A549 (cell line): ENCODE measurements around the gene ROR1.

Source experiments
- BHLHE40 ChIP-seq: IDR thresholded peaks from 2 replicates; pipeline ENCODE4 v1.6.1; 2012; ENCODE audit warnings: low read depth, low read length, inconsistent platforms
- CEBPB ChIP-seq, 2 experiments: fragments of >200 bp in 1 of 2; sonication (Bioruptor Twin) in 1 of 2; formaldehyde crosslinking in 1 of 2; IDR thresholded peaks; 2 replicates each; pipeline ENCODE4 v1.6.1; 2012 to 2016
- CHD2 ChIP-seq: fragments of 150-350 bp; IDR thresholded peaks from 2 replicates; pipeline ENCODE4 v1.6.1; 2014; ENCODE audit warnings: low read length; ENCODE audit not compliant: partially characterized antibody
- ELK1 ChIP-seq: fragments of 150-350 bp; IDR thresholded peaks from 2 replicates; pipeline ENCODE4 v1.6.1; 2014; ENCODE audit warnings: low read depth, mild to moderate bottlenecking, low read length
- HDAC2 ChIP-seq: fragments of 200-600 bp; sonication (generic); IDR thresholded peaks from 2 replicates; pipeline ENCODE4 v1.6.1; 2016
- POLR2A ChIP-seq: IDR thresholded peaks from 2 replicates; pipeline ENCODE4 v1.6.1; 2012; ENCODE audit warnings: mild to moderate bottlenecking, low read length
- REST ChIP-seq: fragments of 200-600 bp; sonication (generic); IDR thresholded peaks from 2 replicates; pipeline ENCODE4 v1.6.1; 2016; ENCODE audit warnings: antibody characterized with exemption, mild to moderate bottlenecking, moderate library complexity
- TF ChIP-seq, protein P1 (sequence below): fragments of >200 bp; sonication (Bioruptor Twin); formaldehyde crosslinking; IDR thresholded peaks from 3 replicates; pipeline ENCODE4 v1.5.1; 2016

- TF ChIP-seq ELK1 = no peak
- TF ChIP-seq CEBPB (IDR thresholded peaks at IDR 0.05) = no peak
- no peak for TF ChIP-seq CHD2
- no peak for TF ChIP-seq REST
- TF ChIP-seq, protein P1, sequence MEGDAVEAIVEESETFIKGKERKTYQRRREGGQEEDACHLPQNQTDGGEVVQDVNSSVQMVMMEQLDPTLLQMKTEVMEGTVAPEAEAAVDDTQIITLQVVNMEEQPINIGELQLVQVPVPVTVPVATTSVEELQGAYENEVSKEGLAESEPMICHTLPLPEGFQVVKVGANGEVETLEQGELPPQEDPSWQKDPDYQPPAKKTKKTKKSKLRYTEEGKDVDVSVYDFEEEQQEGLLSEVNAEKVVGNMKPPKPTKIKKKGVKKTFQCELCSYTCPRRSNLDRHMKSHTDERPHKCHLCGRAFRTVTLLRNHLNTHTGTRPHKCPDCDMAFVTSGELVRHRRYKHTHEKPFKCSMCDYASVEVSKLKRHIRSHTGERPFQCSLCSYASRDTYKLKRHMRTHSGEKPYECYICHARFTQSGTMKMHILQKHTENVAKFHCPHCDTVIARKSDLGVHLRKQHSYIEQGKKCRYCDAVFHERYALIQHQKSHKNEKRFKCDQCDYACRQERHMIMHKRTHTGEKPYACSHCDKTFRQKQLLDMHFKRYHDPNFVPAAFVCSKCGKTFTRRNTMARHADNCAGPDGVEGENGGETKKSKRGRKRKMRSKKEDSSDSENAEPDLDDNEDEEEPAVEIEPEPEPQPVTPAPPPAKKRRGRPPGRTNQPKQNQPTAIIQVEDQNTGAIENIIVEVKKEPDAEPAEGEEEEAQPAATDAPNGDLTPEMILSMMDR = no peak
- TF ChIP-seq BHLHE40 = no peak
- no peak for TF ChIP-seq POLR2A
- TF ChIP-seq HDAC2 = no peak
Observed at GRCh38 chr1:63913533-63913932, 139.7 kb downstream of the ROR1 start.
